Measurements from ENCODE around the gene ZNF511. TPM values are rescaled to one million over a fixed set of nuclear protein-coding genes. Genes with fewer than 3 reads are reported as not detected.

Gene ZNF511, protein sequence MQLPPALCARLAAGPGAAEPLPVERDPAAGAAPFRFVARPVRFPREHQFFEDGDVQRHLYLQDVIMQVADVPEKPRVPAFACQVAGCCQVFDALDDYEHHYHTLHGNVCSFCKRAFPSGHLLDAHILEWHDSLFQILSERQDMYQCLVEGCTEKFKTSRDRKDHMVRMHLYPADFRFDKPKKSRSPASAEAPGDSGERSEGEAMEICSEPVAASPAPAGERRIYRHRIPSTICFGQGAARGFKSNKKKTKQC
- polyA plus RNA-seq (2013, experiment 1 of 2) = 40.1 TPM
- polyA plus RNA-seq (2013, experiment 2 of 2) = 35.5 TPM

DNA sequence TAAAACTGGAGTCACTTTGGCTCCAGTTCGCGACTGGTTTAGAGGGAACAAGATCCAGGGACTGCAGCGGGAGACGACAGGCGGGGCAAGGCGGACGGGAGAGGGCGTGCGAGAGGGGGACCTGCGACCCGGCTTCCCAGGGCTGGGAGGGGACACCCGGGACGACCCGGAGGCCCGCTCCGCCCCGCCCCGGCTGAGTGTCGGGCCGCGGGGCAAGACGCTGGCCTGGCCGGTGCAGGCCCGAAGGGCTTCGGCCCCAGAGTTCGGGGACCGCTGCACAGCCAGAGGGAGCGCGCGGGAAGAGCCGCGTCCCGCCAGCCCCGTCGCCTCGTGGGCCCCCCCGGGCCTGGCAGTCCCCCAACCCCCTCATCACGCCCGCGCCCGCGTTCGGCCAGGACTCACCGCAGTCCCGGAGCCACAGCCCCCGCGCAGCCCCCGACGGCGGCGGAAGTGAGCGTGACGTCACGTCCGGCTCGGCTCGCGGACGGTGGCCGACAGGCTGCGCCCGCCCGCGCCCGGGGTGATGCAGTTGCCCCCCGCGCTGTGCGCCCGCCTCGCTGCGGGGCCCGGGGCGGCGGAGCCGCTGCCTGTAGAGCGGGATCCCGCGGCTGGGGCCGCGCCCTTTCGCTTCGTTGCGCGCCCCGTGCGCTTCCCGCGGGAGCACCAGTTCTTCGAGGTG is at the start of gene ZNF511, which contains the start of gene TUBGCP2:
ZNF511 (plus strand) TSS at position 494 of the 679 bp plus-strand sequence; CDS start at position 524, 30 bp downstream.
TUBGCP2 (minus strand) TSS at position 452 of the 679 bp plus-strand sequence. CDS start 5,931 bp downstream, outside the sequence.
- no peaks in the 10 kb centered on the region for H3K27me3 ChIP-seq (ENCODE audit: control insufficient read depth in 3 of 3, insufficient read depth in 3 of 3, low read depth in 1 of 3, low read length in 3 of 3)
- no peaks in the 10 kb centered on the region for H3K9me3 ChIP-seq (replicated peaks in 1 of 2; ENCODE audit: control insufficient read depth in 2 of 2, insufficient read depth in 1 of 2, low read depth in 1 of 2, low read length in 2 of 2)
- no peak within 1 kb of the TSS for H2BK15ac ChIP-seq (ENCODE audit: low read length)
- peak; percentile 78 for DNase-seq (ENCODE audit: low spot score)
- H2BK12ac ChIP-seq (ENCODE audit: low read length) = peak within 1 kb of the TSS; percentile 90
- peak within 1 kb of the TSS; percentile 100 for H3K18ac ChIP-seq (ENCODE audit: low read length)
- peak within 1 kb of the TSS; percentile 100 for H2AFZ ChIP-seq (ENCODE audit: low read length)
- H2AK5ac ChIP-seq (ENCODE audit: low read depth, low read length) = peak within 1 kb of the TSS; percentile 75
- peak within 1 kb of the TSS; percentile 94 for H3K4me2 ChIP-seq (ENCODE audit: insufficient read depth, low read length, poor library complexity, severe bottlenecking)
- peaks cover 25% of the 10 kb centered on the region for H3K79me1 ChIP-seq (ENCODE audit: low read depth, low read length)
- WGBS, 2 donors (ENCODE audit: extremely low coverage in 2 of 2, insufficient read length in 2 of 2, insufficient replicate concordance in 1 of 2) = no CpG with 5 or more reads among the region's 89 CpGs
- H3K9ac ChIP-seq (ENCODE audit: low read depth, low read length, poor library complexity) = peak within 1 kb of the TSS; percentile 89
- H3K14ac ChIP-seq (ENCODE audit: low read length) = peak within 1 kb of the TSS; percentile 84
- peak within 1 kb of the TSS; percentile 92 for H3K27ac ChIP-seq (replicated peaks; ENCODE audit: low read length)
- peak within 1 kb of the TSS; percentile 12 for H4K91ac ChIP-seq (ENCODE audit: low read depth, low read length, poor library complexity)
- H3K23ac ChIP-seq (ENCODE audit: low read depth, low read length, poor library complexity) = peak within 1 kb of the TSS; percentile 93
- no peak within 1 kb of the TSS for H2BK120ac ChIP-seq (ENCODE audit: low read depth, low read length)
- peak within 1 kb of the TSS; percentile 82 for H2BK5ac ChIP-seq (ENCODE audit: low read length)
- peaks cover 27 to 41% of the 10 kb centered on the region in 2 donors for H3K36me3 ChIP-seq (replicated peaks in 1 of 2; ENCODE audit: control insufficient read depth in 2 of 2, insufficient read depth in 2 of 2, low read length in 2 of 2)
- peaks cover 8 to 12% of the 10 kb centered on the region in 2 donors for H3K4me1 ChIP-seq (ENCODE audit: control insufficient read depth in 2 of 2, insufficient read depth in 1 of 2, low read depth in 1 of 2, low read length in 2 of 2)
- H3K4me3 ChIP-seq (ENCODE audit: low read length in 2 of 2) = peak within 1 kb of the TSS; percentile 81 to 94
- H4K8ac ChIP-seq (ENCODE audit: low read depth, low read length) = peak within 1 kb of the TSS; percentile 65
- H3K4ac ChIP-seq (ENCODE audit: low read length) = peak within 1 kb of the TSS; percentile 93

DNA sequence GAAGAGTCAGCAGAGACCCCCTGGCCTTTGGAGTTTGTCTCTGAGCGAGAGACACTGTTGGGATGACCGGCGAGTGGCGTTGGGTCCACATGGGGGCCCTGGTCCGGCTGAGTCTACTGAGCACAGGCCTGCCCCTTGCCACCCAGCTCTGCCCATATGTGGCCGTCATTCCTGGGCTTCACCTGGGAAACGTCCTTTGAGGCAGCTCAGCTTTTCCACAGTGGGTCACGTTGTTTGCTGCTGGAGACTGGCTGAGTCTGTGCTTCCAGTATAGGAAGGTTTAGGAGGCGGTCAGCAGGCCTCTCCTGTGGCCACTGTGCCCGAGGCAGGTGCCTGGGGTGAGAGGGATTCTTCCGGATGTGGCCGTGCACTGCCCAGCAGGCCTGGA is 49.1 kb upstream of the ZNF511 start:
- Histone ChIP-seq H3K14ac (ENCODE audit: low read length) (peak overlapping the region; percentile 64), H2AK5ac (ENCODE audit: low read depth, low read length) (peak overlapping the region; percentile 78), H3K4me1 (ENCODE audit: control insufficient read depth in 2 of 2, insufficient read depth in 1 of 2, low read depth in 1 of 2, low read length in 2 of 2) (peaks cover 20 to 38% of the 10 kb centered on the region in 2 donors)

DNA sequence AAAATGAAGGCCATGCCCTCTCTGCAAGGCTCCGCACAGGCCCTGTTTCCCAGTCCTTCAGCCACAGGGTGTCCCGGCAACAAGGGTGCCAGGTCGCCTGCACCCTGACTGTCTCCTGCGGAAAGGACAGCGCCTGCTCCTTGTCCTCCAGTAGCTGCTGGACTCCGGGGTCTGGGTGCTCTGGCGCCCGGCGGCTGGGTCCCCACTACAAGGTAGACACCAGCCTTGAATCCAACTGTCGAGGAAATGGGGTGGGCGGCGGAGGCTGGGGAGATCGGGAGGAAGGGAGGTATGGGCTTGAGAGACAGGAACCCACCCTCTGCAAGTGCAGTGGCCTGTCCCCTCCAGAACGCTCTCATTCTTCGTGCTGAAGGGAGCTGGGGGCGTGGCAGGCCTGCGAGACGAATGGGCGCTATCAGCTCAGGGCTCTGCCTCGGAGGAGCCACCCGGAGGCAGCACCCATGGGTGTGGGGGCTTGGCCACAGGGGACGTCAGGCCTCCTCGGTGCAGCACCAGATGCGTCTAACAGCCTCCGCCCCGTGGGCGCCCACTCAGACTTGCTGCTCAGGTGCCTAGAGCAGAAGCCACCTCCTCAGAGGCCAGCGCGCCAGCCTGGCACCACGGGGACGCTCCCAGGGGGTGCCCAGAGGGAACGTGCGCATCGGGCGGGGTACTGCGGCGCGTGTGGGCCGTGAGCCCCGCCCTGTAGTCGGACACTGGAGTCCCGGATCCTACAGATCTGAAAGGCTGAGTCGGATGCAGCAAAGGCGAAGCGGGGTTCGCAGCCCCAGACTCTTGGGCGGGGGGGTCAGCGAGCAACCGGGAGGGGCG is 47.6 kb upstream of the ZNF511 start:
- H2BK5ac ChIP-seq (ENCODE audit: low read length) = peak overlapping the region; percentile 54
- H3K23ac ChIP-seq (ENCODE audit: low read depth, low read length, poor library complexity) = no peak overlapping the region
- no peaks in the 10 kb centered on the region for H3K9me3 ChIP-seq (replicated peaks in 1 of 2; ENCODE audit: control insufficient read depth in 2 of 2, insufficient read depth in 1 of 2, low read depth in 1 of 2, low read length in 2 of 2)
- peaks cover 18 to 38% of the 10 kb centered on the region in 2 donors for H3K4me1 ChIP-seq (ENCODE audit: control insufficient read depth in 2 of 2, insufficient read depth in 1 of 2, low read depth in 1 of 2, low read length in 2 of 2)
- H4K8ac ChIP-seq (ENCODE audit: low read depth, low read length) = no peak overlapping the region
- H2BK15ac ChIP-seq (ENCODE audit: low read length) = peak overlapping the region; percentile 65
- peaks cover 0 to 22% (median 5%) of the 10 kb centered on the region in 3 experiments for H3K27me3 ChIP-seq (ENCODE audit: control insufficient read depth in 3 of 3, insufficient read depth in 3 of 3, low read depth in 1 of 3, low read length in 3 of 3)
- peak overlapping the region; percentile 94 for H3K14ac ChIP-seq (ENCODE audit: low read length)
- no peak overlapping the region for H3K27ac ChIP-seq (replicated peaks; ENCODE audit: low read length)
- H3K18ac ChIP-seq (ENCODE audit: low read length) = peak overlapping the region; percentile 98
- H2BK120ac ChIP-seq (ENCODE audit: low read depth, low read length) = no peak overlapping the region
- DNase-seq (ENCODE audit: low spot score) = no peak
- H2AFZ ChIP-seq (ENCODE audit: low read length) = peak overlapping the region; percentile 89
- H3K9ac ChIP-seq (ENCODE audit: low read depth, low read length, poor library complexity) = peak overlapping the region; percentile 99
- peak overlapping the region; percentile 79 for H2AK5ac ChIP-seq (ENCODE audit: low read depth, low read length)
- H3K4me2 ChIP-seq (ENCODE audit: insufficient read depth, low read length, poor library complexity, severe bottlenecking) = peak overlapping the region; percentile 79
- no peak overlapping the region for H4K91ac ChIP-seq (ENCODE audit: low read depth, low read length, poor library complexity)
- peak overlapping the region; percentile 68 to 96 for H3K4me3 ChIP-seq (ENCODE audit: low read length in 2 of 2)
- H3K4ac ChIP-seq (ENCODE audit: low read length) = no peak overlapping the region
- peak overlapping the region; percentile 12 for H2BK12ac ChIP-seq (ENCODE audit: low read length)
- no peaks in the 10 kb centered on the region for H3K36me3 ChIP-seq (replicated peaks in 1 of 2; ENCODE audit: control insufficient read depth in 2 of 2, insufficient read depth in 2 of 2, low read length in 2 of 2)
- H3K79me1 ChIP-seq (ENCODE audit: low read depth, low read length) = peaks cover 3% of the 10 kb centered on the region
- no CpG with 5 or more reads among the region's 50 CpGs for WGBS, 2 donors (ENCODE audit: extremely low coverage in 2 of 2, insufficient read length in 2 of 2, insufficient replicate concordance in 1 of 2)

More for the DNA sequence above, 49.1 kb upstream of the ZNF511 start:
- H3K4me2 ChIP-seq (ENCODE audit: insufficient read depth, low read length, poor library complexity, severe bottlenecking) = no peak overlapping the region
- no peak overlapping the region for H2BK120ac ChIP-seq (ENCODE audit: low read depth, low read length)
- H2BK12ac ChIP-seq (ENCODE audit: low read length) = no peak overlapping the region
- H4K8ac ChIP-seq (ENCODE audit: low read depth, low read length) = no peak overlapping the region
- H3K23ac ChIP-seq (ENCODE audit: low read depth, low read length, poor library complexity) = no peak overlapping the region
- H3K4me3 ChIP-seq (ENCODE audit: low read length in 2 of 2) = no peak overlapping the region
- H3K9ac ChIP-seq (ENCODE audit: low read depth, low read length, poor library complexity) = no peak overlapping the region
- peak overlapping the region; percentile 24 for H2AFZ ChIP-seq (ENCODE audit: low read length)
- H3K4ac ChIP-seq (ENCODE audit: low read length) = no peak overlapping the region
- peaks cover 3% of the 10 kb centered on the region for H3K79me1 ChIP-seq (ENCODE audit: low read depth, low read length)
- H2BK15ac ChIP-seq (ENCODE audit: low read length) = peak overlapping the region; percentile 98
- no peak overlapping the region for H3K27ac ChIP-seq (replicated peaks; ENCODE audit: low read length)
- no peak overlapping the region for H4K91ac ChIP-seq (ENCODE audit: low read depth, low read length, poor library complexity)
- no CpG with 5 or more reads among the region's 12 CpGs for WGBS, 2 donors (ENCODE audit: extremely low coverage in 2 of 2, insufficient read length in 2 of 2, insufficient replicate concordance in 1 of 2)
- no peak overlapping the region for H3K18ac ChIP-seq (ENCODE audit: low read length)
- no peaks in the 10 kb centered on the region for H3K9me3 ChIP-seq (replicated peaks in 1 of 2; ENCODE audit: control insufficient read depth in 2 of 2, insufficient read depth in 1 of 2, low read depth in 1 of 2, low read length in 2 of 2)
- H3K27me3 ChIP-seq (ENCODE audit: control insufficient read depth in 3 of 3, insufficient read depth in 3 of 3, low read depth in 1 of 3, low read length in 3 of 3) = peaks cover 0 to 33% (median 5%) of the 10 kb centered on the region in 3 experiments
- H2BK5ac ChIP-seq (ENCODE audit: low read length) = no peak overlapping the region
- H3K36me3 ChIP-seq (replicated peaks in 1 of 2; ENCODE audit: control insufficient read depth in 2 of 2, insufficient read depth in 2 of 2, low read length in 2 of 2) = no peaks in the 10 kb centered on the region
- DNase-seq (ENCODE audit: low spot score) = no peak

Data from neuronal stem cell (in vitro differentiated cells).